ENCODE measurements around the gene PHETA2. TPM values are rescaled to one million over a fixed set of nuclear protein-coding genes. Genes with fewer than 3 reads are reported as not detected.
"Not testable (repeated sequence)": the region's sequence is repeated elsewhere in the genome, so short reads cannot be mapped to it uniquely, and the experiment has no call there.

PHETA2 gene
- total RNA-seq, 1 experiment from 2014 or later, result not detected

- H3K4me2 ChIP-seq (ENCODE audit: low read depth, low read length, poor library complexity, severe bottlenecking); H2AFZ ChIP-seq (ENCODE audit: low read length); H3K4me3 ChIP-seq (ENCODE audit: low read length); DNase-seq; H3K27ac ChIP-seq (ENCODE audit: low read length); H3K4me1 ChIP-seq (ENCODE audit: low read length); H4K20me1 ChIP-seq (ENCODE audit: insufficient read depth, low read depth, low read length); H3K27me3 ChIP-seq (ENCODE audit: low read length); H3K9ac ChIP-seq (ENCODE audit: low read length); H3K9me2 ChIP-seq (replicated peaks; ENCODE audit: insufficient read depth, low read length); H3K79me2 ChIP-seq (ENCODE audit: low read length); H3K36me3 ChIP-seq (ENCODE audit: insufficient read depth, low read length); H3K9me3 ChIP-seq (ENCODE audit: low read length): not testable (repeated sequence)
These were observed 46.4 kb downstream of the PHETA2 start for GRCh38 chr22:42120231-42121021.

- H3K27me3 ChIP-seq (ENCODE audit: low read length); H3K9ac ChIP-seq (ENCODE audit: low read length); H3K9me3 ChIP-seq (ENCODE audit: low read length); H3K9me2 ChIP-seq (replicated peaks; ENCODE audit: insufficient read depth, low read length); H3K79me2 ChIP-seq (ENCODE audit: low read length); H3K4me2 ChIP-seq (ENCODE audit: low read depth, low read length, poor library complexity, severe bottlenecking); H3K4me3 ChIP-seq (ENCODE audit: low read length); H3K4me1 ChIP-seq (ENCODE audit: low read length); H2AFZ ChIP-seq (ENCODE audit: low read length); DNase-seq; H4K20me1 ChIP-seq (ENCODE audit: insufficient read depth, low read depth, low read length); H3K27ac ChIP-seq (ENCODE audit: low read length); H3K36me3 ChIP-seq (ENCODE audit: insufficient read depth, low read length): not testable (repeated sequence)
These were observed 49.5 kb downstream of the PHETA2 start for GRCh38 chr22:42123529-42123928.

- Histone ChIP-seq H3K79me2 (ENCODE audit: low read length) (no peaks in the 10 kb centered on the region), H3K9me3 (ENCODE audit: low read length) (no peaks in the 10 kb centered on the region), H3K4me1 (ENCODE audit: low read length) (no peaks in the 10 kb centered on the region), H3K36me3 (ENCODE audit: insufficient read depth, low read length) (no peaks in the 10 kb centered on the region), H3K4me2 (ENCODE audit: low read depth, low read length, poor library complexity, severe bottlenecking) (no peak overlapping the region), H3K9me2 (replicated peaks; ENCODE audit: insufficient read depth, low read length) (no peaks in the 10 kb centered on the region), H3K9ac (ENCODE audit: low read length) (no peak overlapping the region), H2AFZ (ENCODE audit: low read length) (no peak overlapping the region), H3K27me3 (ENCODE audit: low read length) (no peaks in the 10 kb centered on the region), H4K20me1 (ENCODE audit: insufficient read depth, low read depth, low read length) (no peaks in the 10 kb centered on the region), H3K4me3 (ENCODE audit: low read length) (no peak overlapping the region), H3K27ac (ENCODE audit: low read length) (no peak overlapping the region)
- no peak for DNase-seq
These were observed 53.6 kb downstream of the PHETA2 start for GRCh38 chr22:42127606-42128005.

- H3K4me3 ChIP-seq (ENCODE audit: low read length); H3K27me3 ChIP-seq (ENCODE audit: low read length); H3K9ac ChIP-seq (ENCODE audit: low read length); DNase-seq; H3K36me3 ChIP-seq (ENCODE audit: insufficient read depth, low read length); H3K27ac ChIP-seq (ENCODE audit: low read length); H2AFZ ChIP-seq (ENCODE audit: low read length); H3K9me2 ChIP-seq (replicated peaks; ENCODE audit: insufficient read depth, low read length); H3K4me1 ChIP-seq (ENCODE audit: low read length); H3K79me2 ChIP-seq (ENCODE audit: low read length); H4K20me1 ChIP-seq (ENCODE audit: insufficient read depth, low read depth, low read length); H3K9me3 ChIP-seq (ENCODE audit: low read length); H3K4me2 ChIP-seq (ENCODE audit: low read depth, low read length, poor library complexity, severe bottlenecking): not testable (repeated sequence)
These were observed 54.0 kb downstream of the PHETA2 start for GRCh38 chr22:42128007-42128406.

Small RNA genes lying within 50 kb of the gene (small RNA-seq; reads per million reads assigned to genes)
- not detected for gene SNORD13P1

Other genes with a start within 250 kb of the PHETA2 start
- 159 and 190 TPM in 2 replicates for gene SREBF2, start 241.1 kb upstream of the PHETA2 start, total RNA-seq (2014; rRNA removed; shearing (Covaris generic); ENCODE audit: low replicate concordance)
- 3.2 and 6.5 TPM in 2 replicates for gene SHISA8, start 159.2 kb upstream of the PHETA2 start, total RNA-seq (2014; rRNA removed; shearing (Covaris generic); ENCODE audit: low replicate concordance)
- 130 and 141 TPM in 2 replicates for gene TNFRSF13C, start 147.4 kb upstream of the PHETA2 start, total RNA-seq (2014; rRNA removed; shearing (Covaris generic); ENCODE audit: low replicate concordance)
- gene CENPM, start 127.1 kb upstream of the PHETA2 start, total RNA-seq (2014; rRNA removed; shearing (Covaris generic); ENCODE audit: low replicate concordance), result 83.8 and 108 TPM in 2 replicates
- gene SEPTIN3, start 104.8 kb upstream of the PHETA2 start, total RNA-seq (2014; rRNA removed; shearing (Covaris generic); ENCODE audit: low replicate concordance), result not detected in 2 replicates
- 0.19 and 0.43 TPM in 2 replicates for gene WBP2NL, start 75.5 kb upstream of the PHETA2 start, total RNA-seq (2014; rRNA removed; shearing (Covaris generic); ENCODE audit: low replicate concordance)
- 19.3 and 26.1 TPM in 2 replicates for gene NAGA, start 3.4 kb upstream of the PHETA2 start, total RNA-seq (2014; rRNA removed; shearing (Covaris generic); ENCODE audit: low replicate concordance)
- gene SMDT1, start 5.5 kb downstream of the PHETA2 start, total RNA-seq (2014; rRNA removed; shearing (Covaris generic); ENCODE audit: low replicate concordance), result 12.6 and 35.9 TPM in 2 replicates
- 32.8 and 44.7 TPM in 2 replicates for gene NDUFA6, start 16.5 kb downstream of the PHETA2 start, total RNA-seq (2014; rRNA removed; shearing (Covaris generic); ENCODE audit: low replicate concordance)
- 2.9 and 7.4 TPM in 2 replicates for gene CYP2D6, start 56.6 kb downstream of the PHETA2 start, total RNA-seq (2014; rRNA removed; shearing (Covaris generic); ENCODE audit: low replicate concordance)
- gene TCF20, start 196.4 kb downstream of the PHETA2 start, total RNA-seq (2014; rRNA removed; shearing (Covaris generic); ENCODE audit: low replicate concordance), result 38.1 and 60.1 TPM in 2 replicates

All from Karpas-422 (cell line).